ENCODE data around the gene MIDN. TPM values are rescaled to one million over a fixed set of nuclear protein-coding genes. Genes with fewer than 3 reads are reported as not detected.

The MIDN gene
- total and polyA plus RNA-seq, 8 donors, result 17.0 to 118 (median 33.2) TPM

- H3K4me3 ChIP-seq, result peak overlapping the region; percentile 68 to 94 (median 84)
- H3K27ac ChIP-seq, result peak overlapping the region; percentile 80 to 100 (median 100)
- intact Hi-C loops (cut with DNase I; ENCODE audit: low total_unique reads), result no loop called here
- peaks cover 36 to 49% (median 44%) of the 10 kb centered on the region in 4 donors for H3K36me3 ChIP-seq
- H3K9me3 ChIP-seq, result no peaks in the 10 kb centered on the region
- WGBS, 5 donors, result 1 to 4% (median 3%) methylated on average over 18 to 41 of the region's 41 CpGs
- H3K4me1 ChIP-seq, result peaks cover 56 to 71% (median 65%) of the 10 kb centered on the region in 4 donors
- TF ChIP-seq EP300 (IDR thresholded peaks at IDR 0.05) (no peak), POLR2A (IDR thresholded peaks at IDR 0.05) (no peak), POLR2AphosphoS5 (IDR thresholded peaks at IDR 0.05) (peak in 2 of 3 donors; percentile 18 to 21), CTCF (IDR thresholded peaks at IDR 0.05) (no peak)
- peak; percentile 72 to 88 for DNase-seq
- H3K27me3 ChIP-seq, result no peaks in the 10 kb centered on the region
Measured at GRCh38 chr19:1251330-1252220, 3.2 kb downstream of the MIDN start.

- Histone ChIP-seq H3K27me3 (no peaks in the 10 kb centered on the region), H3K36me3 (peaks cover 43 to 57% (median 51%) of the 10 kb centered on the region in 4 donors), H3K4me1 (peaks cover 56 to 71% (median 66%) of the 10 kb centered on the region in 4 donors), H3K27ac (peak overlapping the region; percentile 80 to 100 (median 100)), H3K4me3 (peak overlapping the region; percentile 68 to 94 (median 84)), H3K9me3 (no peaks in the 10 kb centered on the region)
- intact Hi-C loops (cut with DNase I; ENCODE audit: low total_unique reads), result no loop called here
- 1 to 2% (median 1%) methylated on average over 19 to 30 of the region's 30 CpGs for WGBS, 5 donors
- DNase-seq, result peak; percentile 92 to 94
- TF ChIP-seq POLR2AphosphoS5 (IDR thresholded peaks at IDR 0.05), result peak in 2 of 3 donors; percentile 48 to 78
- TF ChIP-seq EP300 (IDR thresholded peaks at IDR 0.05), result peak; percentile 15
- no peak for TF ChIP-seq POLR2A (IDR thresholded peaks at IDR 0.05)
Measured at GRCh38 chr19:1252221-1252820, 3.9 kb downstream of the MIDN start.

- H3K4me1 ChIP-seq, result peaks cover 56 to 71% (median 66%) of the 10 kb centered on the region in 4 donors
- H3K36me3 ChIP-seq, result peaks cover 50 to 63% (median 57%) of the 10 kb centered on the region in 4 donors
- TF ChIP-seq POLR2A (IDR thresholded peaks at IDR 0.05) (no peak), CTCF (IDR thresholded peaks at IDR 0.05) (peak in 2 of 7 experiments; percentile 11 to 31), POLR2AphosphoS5 (IDR thresholded peaks at IDR 0.05) (peak; percentile 29 to 76 (median 70)), EP300 (IDR thresholded peaks at IDR 0.05) (peak; percentile 50)
- 0 to 2% (median 1%) methylated on average over 10 to 26 of the region's 26 CpGs for WGBS, 5 donors
- peak; percentile 90 to 94 for DNase-seq
- no peaks in the 10 kb centered on the region for H3K9me3 ChIP-seq
- H3K27me3 ChIP-seq, result no peaks in the 10 kb centered on the region
- intact Hi-C loops (cut with DNase I; ENCODE audit: low total_unique reads), result no loop called here
- peak overlapping the region; percentile 80 to 100 (median 100) for H3K27ac ChIP-seq
- H3K4me3 ChIP-seq, result peak overlapping the region; percentile 68 to 94 (median 84)
Measured at GRCh38 chr19:1252821-1253513, 4.6 kb downstream of the MIDN start.

- H3K4me3 ChIP-seq, result peak overlapping the region; percentile 68 to 94 (median 84)
- TF ChIP-seq POLR2A (IDR thresholded peaks at IDR 0.05), result no peak
- TF ChIP-seq CTCF (IDR thresholded peaks at IDR 0.05), result no peak
- no peak for TF ChIP-seq EP300 (IDR thresholded peaks at IDR 0.05)
- peak; percentile 5 to 58 (median 35) for TF ChIP-seq POLR2AphosphoS5 (IDR thresholded peaks at IDR 0.05)
- no peak for DNase-seq
- intact Hi-C loops (cut with DNase I; ENCODE audit: low total_unique reads), result no loop called here
- peaks cover 56 to 69% (median 61%) of the 10 kb centered on the region in 4 donors for H3K36me3 ChIP-seq
- H3K27ac ChIP-seq, result peak overlapping the region; percentile 80 to 100 (median 100)
- no peaks in the 10 kb centered on the region for H3K9me3 ChIP-seq
- no peaks in the 10 kb centered on the region for H3K27me3 ChIP-seq
- 27 to 35% (median 32%) methylated on average over 6 to 23 of the region's 23 CpGs for WGBS, 5 donors
- peaks cover 59 to 75% (median 70%) of the 10 kb centered on the region in 4 donors for H3K4me1 ChIP-seq
Measured at GRCh38 chr19:1253514-1254080, 5.2 kb downstream of the MIDN start.
